ENCODE results near the gene ASB18. TPM values are rescaled to one million over a fixed set of nuclear protein-coding genes. Genes with fewer than 3 reads are reported as not detected.

ASB18 gene
- total and polyA plus RNA-seq, 4 donors = not detected

DNA sequence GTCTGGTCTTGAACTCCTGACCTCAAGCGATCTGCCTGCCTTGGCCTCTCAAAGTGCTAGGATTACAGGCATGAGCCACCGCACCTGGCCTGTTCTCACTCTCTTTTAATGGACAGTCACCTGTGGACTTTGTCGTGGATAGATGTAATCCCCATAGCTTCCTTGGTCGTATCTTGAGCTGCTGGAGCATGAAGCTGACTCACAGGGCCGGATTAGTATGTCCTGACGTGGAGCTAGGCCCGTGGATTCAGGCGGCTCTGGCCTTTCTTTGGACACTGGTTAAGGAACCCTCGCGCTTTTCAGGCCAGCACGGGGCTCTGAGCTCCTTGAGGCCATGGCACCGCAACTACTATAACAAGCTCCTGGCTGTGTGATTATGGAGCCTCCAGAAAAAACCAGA, 68.5 kb downstream of the ASB18 start (continued):
- no peak for TF ChIP-seq FOXA2 (IDR thresholded peaks at IDR 0.05)
- no peak for TF ChIP-seq FOXA1 (IDR thresholded peaks at IDR 0.05)

DNA sequence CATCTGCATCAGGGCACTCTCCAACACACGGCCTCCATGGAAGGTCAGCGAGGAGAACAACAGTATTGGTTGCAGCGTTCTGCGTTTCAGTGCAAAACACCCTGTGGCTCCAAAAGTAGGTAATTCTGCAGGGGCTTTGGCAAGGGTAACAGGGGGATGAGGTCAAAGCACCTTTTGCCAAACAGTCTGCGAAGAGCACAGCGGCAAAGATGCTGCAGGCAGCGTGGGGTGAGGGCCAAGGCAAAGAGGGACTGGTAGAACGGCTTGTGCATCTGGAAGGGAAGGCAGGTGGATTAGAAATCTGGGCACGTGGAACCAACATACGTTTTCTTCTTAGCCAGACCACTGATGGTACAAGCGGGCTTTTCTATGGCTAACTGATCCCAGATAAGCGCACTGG, 69.4 kb downstream of the ASB18 start:
- 92% methylated on average over 12 of the region's 12 CpGs for WGBS
- Histone ChIP-seq H3K36me3 (ENCODE audit: control insufficient read depth in 4 of 4, insufficient read depth in 3 of 4, low read depth in 1 of 4, low read length in 3 of 4) (no peaks in the 10 kb centered on the region), H3K4me3 (ENCODE audit: low read depth in 1 of 3, low read length in 3 of 3) (no peak overlapping the region), H3K4me1 (ENCODE audit: control insufficient read depth in 4 of 4, insufficient read depth in 4 of 4, low read length in 3 of 4) (no peaks in the 10 kb centered on the region), H3K9me3 (ENCODE audit: control insufficient read depth in 4 of 4, low read length in 3 of 4) (no peaks in the 10 kb centered on the region), H3K9ac (ENCODE audit: low read depth in 1 of 2, low read length in 2 of 2) (no peak overlapping the region), H3K27ac (ENCODE audit: low read depth in 1 of 2, low read length in 2 of 2) (no peak overlapping the region), H3K27me3 (ENCODE audit: control insufficient read depth in 4 of 4, insufficient read depth in 4 of 4, low read length in 3 of 4) (no peaks in the 10 kb centered on the region)
- DNase-seq (ENCODE audit: low spot score) = no peak
- TF ChIP-seq FOXA1 (IDR thresholded peaks at IDR 0.05) = no peak
- TF ChIP-seq HNF4G (IDR thresholded peaks at IDR 0.05) = no peak
- TF ChIP-seq, protein P1, sequence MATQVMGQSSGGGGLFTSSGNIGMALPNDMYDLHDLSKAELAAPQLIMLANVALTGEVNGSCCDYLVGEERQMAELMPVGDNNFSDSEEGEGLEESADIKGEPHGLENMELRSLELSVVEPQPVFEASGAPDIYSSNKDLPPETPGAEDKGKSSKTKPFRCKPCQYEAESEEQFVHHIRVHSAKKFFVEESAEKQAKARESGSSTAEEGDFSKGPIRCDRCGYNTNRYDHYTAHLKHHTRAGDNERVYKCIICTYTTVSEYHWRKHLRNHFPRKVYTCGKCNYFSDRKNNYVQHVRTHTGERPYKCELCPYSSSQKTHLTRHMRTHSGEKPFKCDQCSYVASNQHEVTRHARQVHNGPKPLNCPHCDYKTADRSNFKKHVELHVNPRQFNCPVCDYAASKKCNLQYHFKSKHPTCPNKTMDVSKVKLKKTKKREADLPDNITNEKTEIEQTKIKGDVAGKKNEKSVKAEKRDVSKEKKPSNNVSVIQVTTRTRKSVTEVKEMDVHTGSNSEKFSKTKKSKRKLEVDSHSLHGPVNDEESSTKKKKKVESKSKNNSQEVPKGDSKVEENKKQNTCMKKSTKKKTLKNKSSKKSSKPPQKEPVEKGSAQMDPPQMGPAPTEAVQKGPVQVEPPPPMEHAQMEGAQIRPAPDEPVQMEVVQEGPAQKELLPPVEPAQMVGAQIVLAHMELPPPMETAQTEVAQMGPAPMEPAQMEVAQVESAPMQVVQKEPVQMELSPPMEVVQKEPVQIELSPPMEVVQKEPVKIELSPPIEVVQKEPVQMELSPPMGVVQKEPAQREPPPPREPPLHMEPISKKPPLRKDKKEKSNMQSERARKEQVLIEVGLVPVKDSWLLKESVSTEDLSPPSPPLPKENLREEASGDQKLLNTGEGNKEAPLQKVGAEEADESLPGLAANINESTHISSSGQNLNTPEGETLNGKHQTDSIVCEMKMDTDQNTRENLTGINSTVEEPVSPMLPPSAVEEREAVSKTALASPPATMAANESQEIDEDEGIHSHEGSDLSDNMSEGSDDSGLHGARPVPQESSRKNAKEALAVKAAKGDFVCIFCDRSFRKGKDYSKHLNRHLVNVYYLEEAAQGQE (IDR thresholded peaks at IDR 0.05) = no peak
- no peak for TF ChIP-seq JUND (IDR thresholded peaks at IDR 0.05)
- no peak for TF ChIP-seq NR2F2 (IDR thresholded peaks at IDR 0.05)
- no peak for TF ChIP-seq SP1 (IDR thresholded peaks at IDR 0.05)
- TF ChIP-seq HNF4A (conservative IDR thresholded peaks at IDR 0.05) = no peak
- no peak for TF ChIP-seq TAF1 (conservative IDR thresholded peaks at IDR 0.05)
- no peak for TF ChIP-seq RAD21 (IDR thresholded peaks at IDR 0.05)
- TF ChIP-seq YY1 (IDR thresholded peaks at IDR 0.05) = no peak

GRCh38 chr2:236193026-236193425, 71.2 kb downstream of the ASB18 start:
- no peaks in the 10 kb centered on the region for H3K27me3 ChIP-seq (ENCODE audit: control insufficient read depth in 4 of 4, insufficient read depth in 4 of 4, low read length in 3 of 4)
- no peak for DNase-seq (ENCODE audit: low spot score)
- no peak overlapping the region for H3K4me3 ChIP-seq (ENCODE audit: low read depth in 1 of 3, low read length in 3 of 3)
- no peaks in the 10 kb centered on the region for H3K4me1 ChIP-seq (ENCODE audit: control insufficient read depth in 4 of 4, insufficient read depth in 4 of 4, low read length in 3 of 4)
- no peaks in the 10 kb centered on the region for H3K36me3 ChIP-seq (ENCODE audit: control insufficient read depth in 4 of 4, insufficient read depth in 3 of 4, low read depth in 1 of 4, low read length in 3 of 4)
- TF ChIP-seq HNF4A (conservative IDR thresholded peaks at IDR 0.05) = no peak
- no peak overlapping the region for H3K27ac ChIP-seq (ENCODE audit: low read depth in 1 of 2, low read length in 2 of 2)
- WGBS = 72% methylated on average over 10 of the region's 10 CpGs
- no peak overlapping the region for H3K9ac ChIP-seq (ENCODE audit: low read depth in 1 of 2, low read length in 2 of 2)
- no peaks in the 10 kb centered on the region for H3K9me3 ChIP-seq (ENCODE audit: control insufficient read depth in 4 of 4, low read length in 3 of 4)

DNA sequence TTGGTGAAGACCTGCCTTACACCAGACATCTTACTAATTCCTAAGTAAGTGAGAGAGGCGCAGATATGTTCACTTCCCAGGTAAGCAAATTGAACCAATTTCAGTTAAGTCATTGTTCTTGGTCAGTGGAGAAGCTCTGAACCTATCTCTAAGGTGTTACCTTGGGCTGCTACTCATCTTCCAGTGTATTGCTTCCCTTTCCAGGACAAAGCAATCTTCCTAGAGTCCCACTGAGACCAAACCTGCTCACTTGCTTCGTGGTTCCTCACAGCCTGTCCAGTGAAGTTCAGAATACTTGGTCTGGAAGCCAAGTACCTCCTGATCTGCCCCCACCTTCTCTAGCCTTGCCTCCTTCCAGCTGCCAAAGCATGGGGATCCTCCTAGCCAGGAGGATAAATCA, 73.5 kb downstream of the ASB18 start:
- Histone ChIP-seq H3K27me3 (ENCODE audit: control insufficient read depth in 4 of 4, insufficient read depth in 4 of 4, low read length in 3 of 4) (no peaks in the 10 kb centered on the region), H3K36me3 (ENCODE audit: control insufficient read depth in 4 of 4, insufficient read depth in 3 of 4, low read depth in 1 of 4, low read length in 3 of 4) (no peaks in the 10 kb centered on the region)
- WGBS = 90% methylated on average over 2 of the region's 2 CpGs

More for the DNA sequence above, 73.5 kb downstream of the ASB18 start:
- Histone ChIP-seq H3K27ac (ENCODE audit: low read depth in 1 of 2, low read length in 2 of 2) (no peak overlapping the region), H3K4me3 (ENCODE audit: low read depth in 1 of 3, low read length in 3 of 3) (no peak overlapping the region), H3K4me1 (ENCODE audit: control insufficient read depth in 4 of 4, insufficient read depth in 4 of 4, low read length in 3 of 4) (no peaks in the 10 kb centered on the region), H3K9ac (ENCODE audit: low read depth in 1 of 2, low read length in 2 of 2) (no peak overlapping the region), H3K9me3 (ENCODE audit: control insufficient read depth in 4 of 4, low read length in 3 of 4) (no peaks in the 10 kb centered on the region)
- TF ChIP-seq RAD21 (IDR thresholded peaks at IDR 0.05) (no peak), FOXA1 (IDR thresholded peaks at IDR 0.05) (no peak), GABPA (IDR thresholded peaks at IDR 0.05 in 1 of 2, conservative IDR thresholded peaks at IDR 0.05 in 1 of 2) (no peak), YY1 (IDR thresholded peaks at IDR 0.05) (no peak), MAX (IDR thresholded peaks at IDR 0.05) (no peak), FOXA2 (IDR thresholded peaks at IDR 0.05) (no peak), HNF4G (IDR thresholded peaks at IDR 0.05) (no peak), EGR1 (IDR thresholded peaks at IDR 0.05; ENCODE audit: low read depth in 2 of 2) (no peak), NR2F2 (IDR thresholded peaks at IDR 0.05) (no peak), CTCF (IDR thresholded peaks at IDR 0.05; ENCODE audit: low read depth, low read length, missing input control) (no peak), RXRA (IDR thresholded peaks at IDR 0.05) (no peak), JUND (IDR thresholded peaks at IDR 0.05) (no peak), SP1 (IDR thresholded peaks at IDR 0.05) (no peak)
- TF ChIP-seq, protein P2, sequence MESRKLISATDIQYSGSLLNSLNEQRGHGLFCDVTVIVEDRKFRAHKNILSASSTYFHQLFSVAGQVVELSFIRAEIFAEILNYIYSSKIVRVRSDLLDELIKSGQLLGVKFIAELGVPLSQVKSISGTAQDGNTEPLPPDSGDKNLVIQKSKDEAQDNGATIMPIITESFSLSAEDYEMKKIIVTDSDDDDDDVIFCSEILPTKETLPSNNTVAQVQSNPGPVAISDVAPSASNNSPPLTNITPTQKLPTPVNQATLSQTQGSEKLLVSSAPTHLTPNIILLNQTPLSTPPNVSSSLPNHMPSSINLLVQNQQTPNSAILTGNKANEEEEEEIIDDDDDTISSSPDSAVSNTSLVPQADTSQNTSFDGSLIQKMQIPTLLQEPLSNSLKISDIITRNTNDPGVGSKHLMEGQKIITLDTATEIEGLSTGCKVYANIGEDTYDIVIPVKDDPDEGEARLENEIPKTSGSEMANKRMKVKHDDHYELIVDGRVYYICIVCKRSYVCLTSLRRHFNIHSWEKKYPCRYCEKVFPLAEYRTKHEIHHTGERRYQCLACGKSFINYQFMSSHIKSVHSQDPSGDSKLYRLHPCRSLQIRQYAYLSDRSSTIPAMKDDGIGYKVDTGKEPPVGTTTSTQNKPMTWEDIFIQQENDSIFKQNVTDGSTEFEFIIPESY (IDR thresholded peaks at IDR 0.05) = no peak
- no peak for DNase-seq (ENCODE audit: low spot score)
